ENCODE data around the gene C3orf18.

GRCh38 chr3:50530001-50530970 lies 37.3 kb downstream of the C3orf18 start:
- TF ChIP-seq CTCF (IDR thresholded peaks at IDR 0.05; ENCODE audit: low read depth, low read length) (no peak), EZH2phosphoT487 (IDR thresholded peaks at IDR 0.05; ENCODE audit: low read depth) (no peak)
